Astrocyte of the hippocampus (primary cell): ENCODE measurements around the gene PRSS33.

Experiments used
- DNase-seq: peaks from one replicate; pipeline ENCODE4 v3.0.0; 2011; ENCODE audit warnings: low read depth, low spot score

Gene PRSS33

DNA sequence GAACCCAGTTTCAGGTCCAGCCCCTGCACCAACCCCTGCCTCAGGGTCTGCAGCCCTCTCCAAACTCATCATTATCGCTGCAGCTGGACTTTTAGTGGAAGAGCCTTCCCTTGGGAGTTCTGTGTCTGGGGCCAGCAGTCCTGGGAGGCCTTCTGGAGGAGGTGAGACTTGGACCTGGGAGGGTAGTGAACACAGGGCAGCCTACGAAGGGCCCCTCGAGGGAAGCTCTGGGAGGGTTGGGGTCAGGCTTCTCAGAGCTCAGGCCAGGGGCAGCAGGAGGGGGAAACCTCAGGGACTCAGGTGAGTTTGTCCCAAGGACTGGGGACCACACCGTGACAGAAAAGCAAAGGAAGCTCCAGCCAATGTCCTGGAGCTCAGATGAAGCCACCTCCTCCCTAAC is 46.2 kb downstream of the PRSS33 start:
- DNase-seq = no peak

DNA sequence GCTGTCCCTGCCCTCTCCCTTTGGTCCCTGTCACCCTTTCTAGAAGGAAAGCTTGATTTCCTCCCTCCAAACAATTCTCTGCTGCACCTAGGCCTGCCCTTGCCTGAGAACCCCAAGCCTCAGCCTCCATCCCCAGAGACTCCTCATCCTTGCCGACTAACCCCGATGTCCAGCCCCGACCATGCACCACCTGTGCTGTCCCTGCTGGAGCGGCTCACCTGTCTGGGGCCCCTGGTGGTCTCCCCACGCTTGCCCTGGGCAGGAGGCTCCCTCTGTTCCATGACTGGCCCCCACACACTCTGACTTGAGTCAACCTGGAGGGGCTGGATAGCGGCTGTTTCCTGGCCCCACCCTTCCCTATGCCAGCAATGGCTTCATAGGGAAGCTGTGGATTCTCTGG is 46.9 kb downstream of the PRSS33 start:
- no peak for DNase-seq

DNA sequence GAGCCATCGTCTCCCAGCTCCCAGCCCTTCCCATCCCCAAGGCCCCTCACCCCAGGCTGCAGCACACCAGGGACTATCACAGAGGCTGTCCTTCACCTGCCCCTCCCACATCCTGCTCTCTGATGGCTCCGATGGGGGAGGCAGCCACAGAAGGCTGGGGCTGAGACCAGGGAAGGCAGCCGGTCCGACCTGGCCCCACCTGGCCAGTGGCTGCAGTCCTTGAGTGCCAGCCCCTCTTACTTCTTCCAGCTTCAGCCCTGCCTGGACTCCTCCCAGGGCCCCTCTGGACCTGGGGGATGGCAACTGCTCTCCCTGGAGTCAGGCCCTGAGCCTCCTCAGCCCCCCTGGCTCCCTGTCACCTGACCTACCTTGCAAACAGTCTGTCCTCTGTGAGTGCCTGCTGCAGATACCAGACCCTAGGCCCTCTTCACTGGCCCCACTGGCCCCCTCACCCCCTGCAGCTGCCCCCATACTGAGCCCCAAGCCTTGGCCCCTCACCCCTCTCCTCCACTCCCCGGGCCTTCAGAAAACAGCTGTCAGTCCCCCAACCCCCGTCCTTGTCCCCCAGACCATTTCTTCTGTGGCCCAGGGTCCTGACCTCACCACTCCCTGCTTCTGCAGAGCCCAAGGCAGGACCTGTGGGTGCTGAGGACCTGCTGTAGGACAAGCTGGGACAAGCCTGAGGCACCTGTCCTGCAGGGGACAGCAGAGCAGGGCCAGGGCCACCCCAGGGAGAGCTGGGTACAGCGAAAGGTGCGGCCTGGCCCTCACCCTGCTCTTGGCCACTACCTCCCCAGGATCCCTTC is 47.5 kb downstream of the PRSS33 start:
- no peak for DNase-seq

DNA sequence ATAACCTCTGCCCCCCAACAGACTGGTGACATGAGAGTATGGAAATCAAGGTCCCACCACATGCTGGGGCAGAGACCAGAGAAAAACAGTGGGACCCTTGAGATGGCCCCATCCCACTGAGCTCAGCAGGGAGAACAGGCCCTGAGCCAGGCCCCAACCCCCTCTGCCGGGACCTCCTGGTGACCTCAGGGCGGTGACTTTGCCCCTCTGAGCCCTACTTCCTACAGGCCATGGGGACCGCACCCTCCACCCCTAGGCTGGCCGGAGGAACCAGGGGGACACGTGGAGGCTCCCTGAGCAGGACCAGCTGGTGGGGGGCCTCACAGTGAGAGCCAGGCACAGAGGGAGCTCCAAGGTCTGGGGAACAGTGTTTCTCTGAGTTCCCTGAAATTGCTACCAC is 48.7 kb downstream of the PRSS33 start:
- no peak for DNase-seq

DNA sequence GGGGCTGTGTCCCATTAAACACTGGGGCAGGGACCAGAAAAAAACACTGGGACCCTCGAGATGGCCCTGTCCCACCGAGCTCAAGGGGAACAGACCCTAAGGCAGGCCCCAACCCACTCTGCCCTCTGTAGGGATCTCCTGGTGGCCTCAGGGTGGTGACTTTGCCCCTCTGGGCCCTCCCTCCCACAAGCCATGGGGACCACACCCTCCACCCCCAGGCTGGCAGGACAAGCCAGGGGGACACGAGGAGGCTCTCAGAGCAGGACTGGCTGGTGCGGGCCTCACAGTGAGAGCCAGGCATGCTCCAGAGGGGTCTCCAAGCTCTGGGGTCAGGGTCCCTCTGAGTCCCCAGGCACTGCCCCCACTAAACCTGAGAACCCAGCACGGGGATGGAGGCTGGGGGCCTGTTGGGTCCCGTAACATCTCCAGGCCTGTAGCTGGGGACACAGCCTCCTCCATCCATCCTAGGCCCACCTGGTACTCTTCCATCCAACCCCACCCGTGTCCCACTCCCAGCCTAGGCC is 49.4 kb downstream of the PRSS33 start:
- no peak for DNase-seq

DNA sequence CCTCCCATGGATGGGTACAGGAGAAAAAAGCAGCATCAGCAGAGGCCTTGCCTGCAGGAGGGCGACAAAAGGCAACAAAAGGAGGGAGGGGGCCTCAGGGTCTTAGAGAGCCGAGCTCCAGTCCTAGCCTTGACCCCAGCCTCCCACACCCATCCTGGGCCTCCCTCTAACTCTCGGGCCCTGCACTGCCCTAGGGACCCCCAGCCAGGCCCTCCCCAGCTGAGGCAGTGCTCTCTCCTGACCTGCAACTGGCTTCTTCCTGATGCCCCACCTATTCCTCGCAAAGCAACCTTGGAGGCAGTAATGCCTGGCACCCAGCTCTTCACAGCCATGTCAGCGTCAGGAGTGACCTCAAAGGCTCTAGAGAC is 50.1 kb downstream of the PRSS33 start:
- DNase-seq = no peak

DNA sequence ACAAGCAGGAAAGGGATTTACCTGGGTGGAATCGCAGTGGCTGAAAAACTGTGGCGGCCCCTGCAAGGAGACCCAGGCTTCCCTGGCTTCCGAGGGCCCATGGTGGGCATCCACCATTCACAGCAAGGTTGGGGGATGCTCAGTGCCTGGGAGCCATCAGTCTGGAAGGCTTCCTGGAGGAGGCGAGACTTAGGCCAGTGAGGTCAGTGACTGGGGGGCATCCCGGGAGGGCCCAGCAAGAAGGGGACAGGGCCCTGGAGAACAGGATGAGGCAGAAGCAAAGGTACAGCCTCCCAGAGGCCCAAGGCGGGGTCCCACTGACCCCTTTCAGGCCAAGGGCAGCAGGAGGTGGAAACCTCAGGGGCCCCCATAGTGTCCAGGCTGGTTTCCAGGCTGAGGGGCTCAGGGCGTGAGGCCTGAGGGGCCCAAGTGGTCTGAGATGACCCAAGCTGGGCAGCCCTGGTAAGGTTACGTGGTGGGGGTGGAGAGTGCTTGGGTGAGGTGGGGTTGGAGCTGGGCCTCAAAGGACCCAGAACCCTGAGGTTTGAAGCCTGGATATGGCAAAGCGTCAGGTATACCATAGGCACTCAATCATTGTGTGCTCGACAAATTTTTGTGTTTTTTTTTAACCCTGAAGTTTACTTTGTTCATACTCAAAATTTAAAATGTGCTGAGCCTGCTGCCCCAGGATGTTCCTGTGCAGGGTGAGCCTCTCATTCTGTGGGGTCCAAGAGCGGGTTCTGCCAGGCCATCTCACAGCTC is 50.7 kb downstream of the PRSS33 start:
- no peak for DNase-seq

DNA sequence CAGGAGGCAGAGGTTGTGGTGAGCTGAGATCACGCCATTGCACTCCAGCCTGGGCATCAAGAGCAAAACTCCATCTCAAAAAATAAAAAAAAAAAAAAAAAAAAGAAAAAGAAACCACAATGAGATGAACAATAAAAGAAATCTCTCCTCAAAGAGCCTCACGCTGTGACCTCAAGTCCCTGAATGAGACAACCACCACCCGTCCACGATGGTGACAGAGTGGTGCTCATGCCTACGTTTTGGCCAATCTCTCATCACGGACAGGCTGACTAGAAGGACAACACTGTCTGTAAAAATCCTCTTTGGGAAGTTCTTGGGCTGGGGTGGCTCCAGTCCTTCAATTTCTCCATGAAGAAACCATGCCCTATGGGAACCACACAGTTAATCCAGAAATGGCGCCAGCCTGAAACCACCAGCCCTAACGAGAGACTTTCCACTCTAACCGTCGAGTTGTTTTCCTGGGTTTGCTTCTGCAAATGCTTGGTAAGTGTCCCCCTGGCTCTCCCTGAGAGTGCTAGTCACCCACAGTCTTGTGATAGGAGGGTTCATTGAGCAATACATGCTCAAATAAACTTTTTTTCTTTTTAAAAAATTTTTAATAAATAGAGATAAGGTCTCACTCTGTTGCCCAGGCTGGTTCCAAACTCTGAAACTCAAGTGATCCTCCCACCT is 52.4 kb downstream of the PRSS33 start:
- DNase-seq = no peak
